ENCODE data around the gene SRRM4. TPM values are rescaled to one million over a fixed set of nuclear protein-coding genes. Genes with fewer than 3 reads are reported as not detected.

Gene SRRM4
- total RNA-seq, 1 experiment from 2014 or later, result 0.96 TPM

- TF ChIP-seq PRDM15 (CRISPR knock-in tag; IDR thresholded peaks at IDR 0.05), result no peak
- TF ChIP-seq ZNF219 (CRISPR knock-in tag; IDR thresholded peaks at IDR 0.05; ENCODE audit: borderline replicate concordance), result no peak
Observed at GRCh38 chr12:118964988-118965387, 16.4 kb upstream of the SRRM4 start (continued).

GRCh38 chr12:118970856-118971255 is 10.5 kb upstream of the SRRM4 start:
- Mint-ChIP-seq H3K9me3 (peaks cover 18% of the 10 kb centered on the region), H3K36me3 (no peaks in the 10 kb centered on the region), H3K4me1 (peaks cover 18% of the 10 kb centered on the region), H3K27ac (no peak overlapping the region), H3K4me3 (no peak overlapping the region), H3K27me3 (ENCODE audit: low read depth) (no peaks in the 10 kb centered on the region; the same call in 1 of the 2 replicates)
- ChIA-PET CTCF (no interaction called here), POLR2A (no interaction called here)
- TF ChIP-seq ZNF219 (CRISPR knock-in tag; IDR thresholded peaks at IDR 0.05; ENCODE audit: borderline replicate concordance) (no peak), NR2C2 (CRISPR knock-in tag; IDR thresholded peaks at IDR 0.05) (no peak), MAX (CRISPR knock-in tag; IDR thresholded peaks at IDR 0.05) (no peak), USF1 (CRISPR knock-in tag; IDR thresholded peaks at IDR 0.05) (no peak), ZBTB43 (CRISPR knock-in tag; IDR thresholded peaks at IDR 0.05) (no peak), ARID4B (CRISPR knock-in tag; IDR thresholded peaks at IDR 0.05; ENCODE audit: borderline replicate concordance) (no peak), AR (CRISPR knock-in tag; IDR thresholded peaks at IDR 0.05) (no peak), ZMAT4 (CRISPR knock-in tag; IDR thresholded peaks at IDR 0.05) (no peak), ATF2 (CRISPR knock-in tag; IDR thresholded peaks at IDR 0.05; ENCODE audit: borderline replicate concordance, low read depth) (no peak), ZNF423 (CRISPR knock-in tag; IDR thresholded peaks at IDR 0.05) (no peak), ZNF425 (CRISPR knock-in tag; conservative IDR thresholded peaks at IDR 0.05) (no peak), GTF2I (CRISPR knock-in tag; conservative IDR thresholded peaks at IDR 0.05) (no peak)
- DNase-seq (ENCODE audit: low spot score) (no peak), ATAC-seq (no peak)

Data from WTC11 (cell line).